Measurements from ENCODE around the gene MTHFD2L.
"Not testable (repeated sequence)": the region's sequence is repeated elsewhere in the genome, so short reads cannot be mapped to it uniquely, and the experiment has no call there.

The MTHFD2L gene

DNA sequence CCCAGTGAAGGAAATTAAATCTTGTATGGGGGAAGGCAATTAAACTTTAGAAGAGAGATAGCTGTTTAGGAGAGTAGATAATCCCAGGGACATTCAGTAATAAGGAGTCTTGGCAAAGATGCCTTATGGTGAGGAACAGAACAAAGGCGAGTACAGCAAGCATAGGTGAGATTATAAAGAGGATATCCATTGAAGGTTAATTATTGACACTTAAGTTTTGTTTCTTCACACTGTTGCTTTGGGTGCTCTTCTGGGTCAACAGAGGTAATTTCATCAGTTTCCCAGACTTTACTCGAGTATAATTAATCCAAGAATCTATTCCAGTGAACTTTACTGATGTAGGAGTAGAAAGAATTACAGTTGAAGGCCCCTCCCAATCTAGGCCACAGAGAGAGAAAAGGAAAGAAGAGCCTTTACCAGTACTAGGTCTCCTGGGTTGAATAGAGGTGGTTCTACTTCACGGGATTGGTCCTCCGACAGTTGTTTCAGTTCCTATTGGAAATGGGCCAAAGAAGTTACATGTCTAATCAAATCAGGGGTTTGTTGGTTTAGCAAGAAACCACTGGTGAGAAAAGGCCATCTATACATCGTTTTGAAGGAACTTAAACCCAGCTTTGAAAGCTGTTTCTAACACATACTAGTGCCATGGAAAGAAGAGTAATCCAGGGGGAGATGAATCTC is 177.6 kb downstream of the MTHFD2L start:
- no peak for DNase-seq (ENCODE audit: low spot score)

DNA sequence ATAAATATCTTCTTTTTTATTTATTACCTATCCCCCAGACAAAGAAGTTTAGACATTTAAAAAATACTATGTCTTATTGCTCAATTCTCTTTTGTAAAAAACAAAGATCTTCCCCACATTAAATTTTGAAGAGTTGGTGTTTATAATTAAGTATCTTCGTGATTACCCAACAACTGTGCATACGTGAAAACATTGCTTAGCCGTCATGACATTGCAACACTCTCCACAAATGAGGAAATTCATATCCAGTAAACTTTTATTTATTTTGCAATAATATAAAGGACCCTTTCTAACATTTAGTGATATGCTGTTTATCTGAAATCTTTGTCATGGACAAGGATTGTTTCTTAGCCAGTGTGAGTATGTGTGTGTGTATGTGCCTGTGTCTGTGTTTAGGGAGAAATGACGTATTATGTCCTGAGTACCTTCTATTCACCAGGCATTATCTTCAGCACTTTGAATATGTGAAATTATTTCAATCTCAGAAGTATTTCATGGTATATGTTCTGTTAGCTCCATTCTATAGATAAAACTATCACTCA is 180.9 kb downstream of the MTHFD2L start:
- DNase-seq (ENCODE audit: low spot score), result no peak

GRCh38 chr4:74339501-74339900 is 181.6 kb downstream of the MTHFD2L start:
- no peak for DNase-seq (ENCODE audit: low spot score)

GRCh38 chr4:74340421-74340820 is 182.5 kb downstream of the MTHFD2L start:
- not testable (repeated sequence) for DNase-seq (ENCODE audit: low spot score)

DNA sequence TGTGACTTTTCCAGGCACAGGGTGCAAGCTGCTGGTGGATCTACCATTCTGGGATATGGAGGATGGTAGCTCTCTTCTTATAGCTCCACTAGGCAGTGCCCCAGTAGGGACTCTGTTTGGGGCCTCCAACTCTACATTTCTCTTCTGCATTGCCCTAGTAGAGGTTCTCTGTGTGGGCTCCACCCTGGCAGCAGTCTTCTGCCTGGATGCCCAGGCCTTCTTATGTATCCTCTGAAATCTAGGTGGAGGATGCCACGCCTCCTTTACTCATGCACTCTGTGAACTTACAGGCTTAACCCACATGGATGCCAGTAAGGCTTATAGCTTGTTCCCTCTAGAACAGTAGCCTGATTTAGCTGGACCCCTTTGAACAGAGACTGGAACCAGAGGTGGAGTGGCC is 186.1 kb downstream of the MTHFD2L start:
- no peak for DNase-seq (ENCODE audit: low spot score)

All from AG08396 (cell line).